Loucy (cell line): Measurements from ENCODE around the gene UBR4.

Experiments used
- H2AFZ ChIP-seq: fragments of 200-600 bp; sonication (generic); 2 replicates; pipeline ENCODE4 v1.6.0; 2016; ENCODE audit warnings: antibody characterized with exemption, mild to moderate bottlenecking, low read length, moderate library complexity
- H3F3A ChIP-seq: fragments of 200-600 bp; 2 replicates; pipeline ENCODE4 v1.6.0; 2016; ENCODE audit warnings: antibody characterized with exemption, low read depth, mild to moderate bottlenecking
- H3K27me3 ChIP-seq: fragments of 200-600 bp; sonication (generic); 2 replicates; pipeline ENCODE4 v1.6.1; 2014; ENCODE audit warnings: low read length, mild to moderate bottlenecking; ENCODE audit not compliant: insufficient read depth, poor library complexity, severe bottlenecking
- H3K36me3 ChIP-seq: fragments of 200-600 bp; sonication (generic); 2 replicates; pipeline ENCODE4 v1.6.1; 2016; ENCODE audit warnings: low read length; ENCODE audit not compliant: insufficient read depth
- H3K4me1 ChIP-seq: fragments of 200-600 bp; sonication (generic); 2 replicates; pipeline ENCODE4 v1.5.1; 2014; ENCODE audit warnings: low read length, mild to moderate bottlenecking; ENCODE audit not compliant: insufficient read depth, poor library complexity, severe bottlenecking
- H3K4me2 ChIP-seq: fragments of 200-600 bp; sonication (generic); 2 replicates; pipeline ENCODE4 v1.6.0; 2014; ENCODE audit warnings: antibody characterized with exemption, low read length, low read depth, mild to moderate bottlenecking; ENCODE audit not compliant: poor library complexity, severe bottlenecking
- H3K4me3 ChIP-seq: fragments of 200-600 bp; sonication (generic); 2 replicates; pipeline ENCODE4 v1.5.1; 2014; ENCODE audit warnings: low read length, mild to moderate bottlenecking, mixed read lengths; ENCODE audit not compliant: poor library complexity, severe bottlenecking
- H3K79me2 ChIP-seq: fragments of 200-600 bp; sonication (generic); 2 replicates; pipeline ENCODE4 v1.6.1; 2014; ENCODE audit warnings: low read length; ENCODE audit not compliant: insufficient read depth
- H3K9ac ChIP-seq: fragments of 200-600 bp; sonication (generic); 2 replicates; pipeline ENCODE4 v1.6.0; 2014; ENCODE audit warnings: mild to moderate bottlenecking, low read depth, low read length, moderate library complexity; ENCODE audit not compliant: poor library complexity, severe bottlenecking
- H3K9me2 ChIP-seq: fragments of 200-600 bp; sonication (generic); replicated peaks from 2 replicates; pipeline ENCODE4 v1.6.1; 2016; ENCODE audit warnings: low read depth, low read length, mixed read lengths
- H3K9me3 ChIP-seq: fragments of 200-600 bp; sonication (generic); 2 replicates; pipeline ENCODE4 v1.6.1; 2014; ENCODE audit warnings: mild to moderate bottlenecking, antibody characterized with exemption, low read length, low read depth; ENCODE audit not compliant: insufficient read depth
- H4K20me1 ChIP-seq: fragments of 200-600 bp; sonication (generic); 2 replicates; pipeline ENCODE4 v1.6.0; 2014; ENCODE audit warnings: antibody characterized with exemption, low read length, mild to moderate bottlenecking; ENCODE audit not compliant: insufficient read depth, poor library complexity, severe bottlenecking
- CTCF ChIP-seq: fragments of 200-600 bp; sonication (generic); conservative IDR thresholded peaks from 2 replicates; pipeline ENCODE4 v1.5.1; 2014; ENCODE audit warnings: mild to moderate bottlenecking, antibody characterized with exemption, low read length
- EZH2phosphoT487 ChIP-seq: fragments of 200-600 bp; IDR thresholded peaks from 2 replicates; pipeline ENCODE4 v1.6.1; 2018; ENCODE audit warnings: antibody characterized with exemption, mild to moderate bottlenecking, moderate library complexity, borderline replicate concordance

Gene UBR4

GRCh38 chr1:19100028-19100427, 110.0 kb downstream of the UBR4 start:
- Histone ChIP-seq H3K27me3 (no peaks in the 10 kb centered on the region), H3K9me3 (no peaks in the 10 kb centered on the region), H3K9me2 (no peaks in the 10 kb centered on the region), H3F3A (no peaks in the 10 kb centered on the region), H3K4me1 (no peaks in the 10 kb centered on the region), H3K4me2 (no peak overlapping the region), H4K20me1 (no peaks in the 10 kb centered on the region), H3K79me2 (no peaks in the 10 kb centered on the region), H2AFZ (no peak overlapping the region), H3K9ac (no peak overlapping the region), H3K4me3 (no peak overlapping the region), H3K36me3 (peaks cover 100% of the 10 kb centered on the region)
- TF ChIP-seq EZH2phosphoT487 (no peak), CTCF (no peak)

- H3K36me3 ChIP-seq: peaks cover 100% of the 10 kb centered on the region
Measured at GRCh38 chr1:19096990-19097389, 113.1 kb downstream of the UBR4 start.

GRCh38 chr1:19096036-19096833, 113.8 kb downstream of the UBR4 start:
- Histone ChIP-seq H2AFZ (no peak overlapping the region), H3K4me1 (no peaks in the 10 kb centered on the region), H3F3A (no peaks in the 10 kb centered on the region), H3K9me3 (no peaks in the 10 kb centered on the region), H3K36me3 (peaks cover 100% of the 10 kb centered on the region), H3K27me3 (no peaks in the 10 kb centered on the region), H3K4me3 (no peak overlapping the region), H3K9ac (no peak overlapping the region), H3K9me2 (no peaks in the 10 kb centered on the region), H4K20me1 (no peaks in the 10 kb centered on the region), H3K4me2 (no peak overlapping the region), H3K79me2 (no peaks in the 10 kb centered on the region)
- TF ChIP-seq EZH2phosphoT487: no peak
- peak; percentile 62 for TF ChIP-seq CTCF

More at GRCh38 chr1:19096990-19097389, 113.1 kb downstream of the UBR4 start:
- H3K4me1 ChIP-seq: no peaks in the 10 kb centered on the region
- no peak for TF ChIP-seq EZH2phosphoT487
- H3K4me3 ChIP-seq: no peak overlapping the region
- no peaks in the 10 kb centered on the region for H3F3A ChIP-seq
- no peak overlapping the region for H3K9ac ChIP-seq
- no peaks in the 10 kb centered on the region for H3K9me3 ChIP-seq
- H2AFZ ChIP-seq: no peak overlapping the region
- H3K4me2 ChIP-seq: no peak overlapping the region
- no peaks in the 10 kb centered on the region for H3K9me2 ChIP-seq
- H3K27me3 ChIP-seq: no peaks in the 10 kb centered on the region
- H4K20me1 ChIP-seq: no peaks in the 10 kb centered on the region
- no peaks in the 10 kb centered on the region for H3K79me2 ChIP-seq
